ENCODE data around the gene PDLIM5. TPM values are rescaled to one million over a fixed set of nuclear protein-coding genes. Genes with fewer than 3 reads are reported as not detected.

The PDLIM5 gene
- total RNA-seq, 1 experiment from 2014 or later: 58.0 TPM

DNA sequence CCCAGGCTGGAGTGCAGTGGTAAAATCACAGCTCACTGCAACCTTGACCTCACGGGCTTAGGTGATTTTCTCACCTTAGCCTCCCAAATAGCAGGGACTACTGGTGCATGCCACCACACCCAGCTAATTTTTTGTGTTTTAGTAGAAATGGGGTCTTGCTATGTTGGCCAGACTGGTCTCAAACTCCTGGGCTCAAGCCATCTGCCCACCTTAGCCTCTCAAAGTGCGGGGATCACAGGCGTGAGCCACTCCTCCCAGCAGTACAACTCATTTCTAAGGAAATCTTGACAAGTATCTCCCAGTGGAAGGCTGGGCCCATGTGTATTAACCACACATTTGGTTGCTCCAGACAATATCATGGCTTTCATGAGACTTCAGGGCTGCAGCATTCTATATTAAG, 20.4 kb upstream of the PDLIM5 start:
- H3T11ph ChIP-seq (ENCODE audit: low read length): no peak overlapping the region
- no peaks in the 10 kb centered on the region for H4K20me1 ChIP-seq (ENCODE audit: control insufficient read depth, insufficient read depth, insufficient read length)
- H3K79me1 ChIP-seq (ENCODE audit: insufficient read depth, low read depth, low read length, poor library complexity, severe bottlenecking): no peaks in the 10 kb centered on the region
- no CpG with 5 or more reads among the region's 3 CpGs for WGBS (ENCODE audit: extremely low coverage, insufficient read length, low lambda C conversion rate)
- no peak overlapping the region for H3K9ac ChIP-seq (ENCODE audit: extremely low read depth, insufficient read length, low read length)
- DNase-seq: no peak
- Mint-ChIP-seq H3K27ac (no peak overlapping the region; a peak in 1 of 7 replicates), H3K36me3 (ENCODE audit: insufficient read depth in 1 of 3, low read depth in 3 of 3) (peaks cover 4 to 7% (median 5%) of the 10 kb centered on the region in 3 experiments; a peak in 4 of 7 replicates), H3K4me1 (peaks cover 3 to 5% of the 10 kb centered on the region in 2 experiments; a peak in 3 of 4 replicates), H3K9me3 (peaks cover 10 to 12% of the 10 kb centered on the region in 2 experiments), H3K4me3 (no peak overlapping the region), H3K27me3 (ENCODE audit: low read depth) (no peaks in the 10 kb centered on the region; the same call in 1 of the 2 replicates)
- TF ChIP-seq, protein P1, sequence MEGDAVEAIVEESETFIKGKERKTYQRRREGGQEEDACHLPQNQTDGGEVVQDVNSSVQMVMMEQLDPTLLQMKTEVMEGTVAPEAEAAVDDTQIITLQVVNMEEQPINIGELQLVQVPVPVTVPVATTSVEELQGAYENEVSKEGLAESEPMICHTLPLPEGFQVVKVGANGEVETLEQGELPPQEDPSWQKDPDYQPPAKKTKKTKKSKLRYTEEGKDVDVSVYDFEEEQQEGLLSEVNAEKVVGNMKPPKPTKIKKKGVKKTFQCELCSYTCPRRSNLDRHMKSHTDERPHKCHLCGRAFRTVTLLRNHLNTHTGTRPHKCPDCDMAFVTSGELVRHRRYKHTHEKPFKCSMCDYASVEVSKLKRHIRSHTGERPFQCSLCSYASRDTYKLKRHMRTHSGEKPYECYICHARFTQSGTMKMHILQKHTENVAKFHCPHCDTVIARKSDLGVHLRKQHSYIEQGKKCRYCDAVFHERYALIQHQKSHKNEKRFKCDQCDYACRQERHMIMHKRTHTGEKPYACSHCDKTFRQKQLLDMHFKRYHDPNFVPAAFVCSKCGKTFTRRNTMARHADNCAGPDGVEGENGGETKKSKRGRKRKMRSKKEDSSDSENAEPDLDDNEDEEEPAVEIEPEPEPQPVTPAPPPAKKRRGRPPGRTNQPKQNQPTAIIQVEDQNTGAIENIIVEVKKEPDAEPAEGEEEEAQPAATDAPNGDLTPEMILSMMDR (conservative IDR thresholded peaks at IDR 0.05): no peak
- H2BK15ac ChIP-seq (ENCODE audit: low read depth, low read length): no peak overlapping the region
- no peaks in the 10 kb centered on the region for H3K9me3 ChIP-seq (ENCODE audit: control insufficient read depth, low read depth, low read length)
- no peak overlapping the region for H4K91ac ChIP-seq (ENCODE audit: insufficient read length, low read depth, low read length)
- no peak overlapping the region for H3K4me2 ChIP-seq (ENCODE audit: insufficient read depth, insufficient read length, low read length)
- no peak overlapping the region for H2BK20ac ChIP-seq (ENCODE audit: low read depth, low read length, poor library complexity, severe bottlenecking)
- H3K14ac ChIP-seq (ENCODE audit: insufficient read depth, low read length): no peak overlapping the region
- no peak overlapping the region for H4K8ac ChIP-seq (replicated peaks; ENCODE audit: insufficient read length, low read depth, low read length)
- no peak overlapping the region for H2AK5ac ChIP-seq (ENCODE audit: insufficient read length, low read length)
- H2BK5ac ChIP-seq (ENCODE audit: insufficient read length, low read length): no peak overlapping the region
- no peak overlapping the region for H4K5ac ChIP-seq (ENCODE audit: insufficient read length, low read depth, low read length)
- no peak overlapping the region for H2BK120ac ChIP-seq (ENCODE audit: low read depth, low read length, poor library complexity, severe bottlenecking)
- H3K23ac ChIP-seq (ENCODE audit: insufficient read length, low read depth, low read length): no peak overlapping the region
- H2AFZ ChIP-seq (ENCODE audit: low read length): no peak overlapping the region
- no peak overlapping the region for H2BK12ac ChIP-seq (ENCODE audit: insufficient read length, low read depth, low read length)
- no peaks in the 10 kb centered on the region for H3K23me2 ChIP-seq (ENCODE audit: insufficient read length, low read depth, low read length, poor library complexity, severe bottlenecking)
- H3K79me2 ChIP-seq (ENCODE audit: insufficient read depth, low read length): no peaks in the 10 kb centered on the region
- no peak overlapping the region for H3K18ac ChIP-seq (ENCODE audit: insufficient read length, low read depth, low read length)
- H3K4me1 ChIP-seq (ENCODE audit: insufficient read depth, low read length): no peaks in the 10 kb centered on the region
- no peaks in the 10 kb centered on the region for H3K27me3 ChIP-seq (ENCODE audit: insufficient read depth, low read length)
- H3K4ac ChIP-seq (ENCODE audit: low read depth, low read length): no peak overlapping the region
- H3K27ac ChIP-seq (ENCODE audit: insufficient read length, low read depth, low read length): no peak overlapping the region
- no peak overlapping the region for H3K56ac ChIP-seq (ENCODE audit: insufficient read length, low read depth, low read length)

All from H9 (cell line).